ENCODE data around the gene GPATCH1. TPM values are rescaled to one million over a fixed set of nuclear protein-coding genes. Genes with fewer than 3 reads are reported as not detected.

Gene GPATCH1
- total and polyA plus RNA-seq, 2 of the 13 experiments (the other 11 are each of a cell fraction or from before 2014, with no cell fraction given), result 6.8 to 6.9 TPM

DNA sequence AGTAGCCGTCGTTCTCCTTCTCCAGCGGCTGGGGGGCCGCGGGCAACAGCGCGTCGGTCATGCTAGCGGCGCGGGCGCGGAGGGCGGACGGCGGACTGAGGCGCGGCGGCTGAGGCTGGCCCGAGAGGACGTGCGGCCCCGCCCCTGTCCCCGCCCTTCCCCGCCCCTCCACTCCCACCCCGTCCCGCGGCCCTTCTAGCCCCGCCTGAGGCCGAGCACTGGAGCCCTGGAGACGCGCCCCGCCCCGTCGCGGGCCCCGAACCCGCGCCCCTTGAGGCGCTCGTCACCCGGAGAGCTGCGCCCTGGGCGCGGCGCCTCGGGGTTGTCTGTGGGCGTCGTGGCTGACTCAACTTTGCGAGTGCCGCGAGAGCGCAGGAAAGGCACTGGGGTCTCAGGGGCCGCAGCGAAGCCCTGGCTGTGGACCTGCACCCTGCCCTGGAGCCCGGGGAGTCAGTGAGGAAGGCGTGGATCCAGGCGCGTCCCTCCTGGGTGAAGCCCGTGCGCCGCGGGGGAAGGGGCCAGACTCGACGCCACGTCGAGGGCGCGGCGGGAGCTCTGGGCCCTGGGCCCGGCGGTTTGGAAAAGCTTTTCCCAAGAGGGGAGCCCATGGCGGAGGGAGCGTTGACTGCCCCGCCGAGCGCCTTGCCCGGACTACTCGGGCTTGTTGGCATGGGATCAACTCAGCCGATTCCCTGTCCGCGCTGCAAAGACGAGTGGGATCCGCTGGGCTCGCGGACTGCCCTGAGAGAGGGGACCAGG lies 16.0 kb upstream of the GPATCH1 start, which contains the start of gene RHPN2 (continued):
- TF ChIP-seq, protein P1, sequence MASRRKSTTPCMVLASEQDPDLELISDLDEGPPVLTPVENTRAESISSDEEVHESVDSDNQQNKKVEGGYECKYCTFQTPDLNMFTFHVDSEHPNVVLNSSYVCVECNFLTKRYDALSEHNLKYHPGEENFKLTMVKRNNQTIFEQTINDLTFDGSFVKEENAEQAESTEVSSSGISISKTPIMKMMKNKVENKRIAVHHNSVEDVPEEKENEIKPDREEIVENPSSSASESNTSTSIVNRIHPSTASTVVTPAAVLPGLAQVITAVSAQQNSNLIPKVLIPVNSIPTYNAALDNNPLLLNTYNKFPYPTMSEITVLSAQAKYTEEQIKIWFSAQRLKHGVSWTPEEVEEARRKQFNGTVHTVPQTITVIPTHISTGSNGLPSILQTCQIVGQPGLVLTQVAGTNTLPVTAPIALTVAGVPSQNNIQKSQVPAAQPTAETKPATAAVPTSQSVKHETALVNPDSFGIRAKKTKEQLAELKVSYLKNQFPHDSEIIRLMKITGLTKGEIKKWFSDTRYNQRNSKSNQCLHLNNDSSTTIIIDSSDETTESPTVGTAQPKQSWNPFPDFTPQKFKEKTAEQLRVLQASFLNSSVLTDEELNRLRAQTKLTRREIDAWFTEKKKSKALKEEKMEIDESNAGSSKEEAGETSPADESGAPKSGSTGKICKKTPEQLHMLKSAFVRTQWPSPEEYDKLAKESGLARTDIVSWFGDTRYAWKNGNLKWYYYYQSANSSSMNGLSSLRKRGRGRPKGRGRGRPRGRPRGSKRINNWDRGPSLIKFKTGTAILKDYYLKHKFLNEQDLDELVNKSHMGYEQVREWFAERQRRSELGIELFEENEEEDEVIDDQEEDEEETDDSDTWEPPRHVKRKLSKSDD (CRISPR knock-in tag; IDR thresholded peaks at IDR 0.05; ENCODE audit: low read depth), result 0 out of 2 replicates have a peak, but pooled peaks have one; percentile 29
- no peak for TF ChIP-seq ATRX (CRISPR knock-in tag; IDR thresholded peaks at IDR 0.05; ENCODE audit: borderline replicate concordance)
- no peak for TF ChIP-seq TOPORS (CRISPR knock-in tag; IDR thresholded peaks at IDR 0.05)
- TF ChIP-seq MZF1 (CRISPR knock-in tag; IDR thresholded peaks at IDR 0.05; ENCODE audit: borderline replicate concordance), result no peak
- TF ChIP-seq ZNF749 (CRISPR knock-in tag; IDR thresholded peaks at IDR 0.05; ENCODE audit: borderline replicate concordance), result no peak
- TF ChIP-seq MTF1 (CRISPR knock-in tag; IDR thresholded peaks at IDR 0.05), result no peak
- TF ChIP-seq HOXA9 (CRISPR knock-in tag; IDR thresholded peaks at IDR 0.05; ENCODE audit: borderline replicate concordance), result no peak
- TF ChIP-seq ZNF160 (CRISPR knock-in tag; IDR thresholded peaks at IDR 0.05), result no peak
- no peak for TF ChIP-seq EHMT2 (IDR thresholded peaks at IDR 0.05; ENCODE audit: borderline replicate concordance, low read depth, low read length)
- TF ChIP-seq, protein P2, sequence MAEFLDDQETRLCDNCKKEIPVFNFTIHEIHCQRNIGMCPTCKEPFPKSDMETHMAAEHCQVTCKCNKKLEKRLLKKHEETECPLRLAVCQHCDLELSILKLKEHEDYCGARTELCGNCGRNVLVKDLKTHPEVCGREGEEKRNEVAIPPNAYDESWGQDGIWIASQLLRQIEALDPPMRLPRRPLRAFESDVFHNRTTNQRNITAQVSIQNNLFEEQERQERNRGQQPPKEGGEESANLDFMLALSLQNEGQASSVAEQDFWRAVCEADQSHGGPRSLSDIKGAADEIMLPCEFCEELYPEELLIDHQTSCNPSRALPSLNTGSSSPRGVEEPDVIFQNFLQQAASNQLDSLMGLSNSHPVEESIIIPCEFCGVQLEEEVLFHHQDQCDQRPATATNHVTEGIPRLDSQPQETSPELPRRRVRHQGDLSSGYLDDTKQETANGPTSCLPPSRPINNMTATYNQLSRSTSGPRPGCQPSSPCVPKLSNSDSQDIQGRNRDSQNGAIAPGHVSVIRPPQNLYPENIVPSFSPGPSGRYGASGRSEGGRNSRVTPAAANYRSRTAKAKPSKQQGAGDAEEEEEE (CRISPR knock-in tag; IDR thresholded peaks at IDR 0.05; ENCODE audit: borderline replicate concordance), result no peak
- no peak for TF ChIP-seq HCFC1 (IDR thresholded peaks at IDR 0.05; ENCODE audit: low read depth, low read length)
- TF ChIP-seq, protein P3, sequence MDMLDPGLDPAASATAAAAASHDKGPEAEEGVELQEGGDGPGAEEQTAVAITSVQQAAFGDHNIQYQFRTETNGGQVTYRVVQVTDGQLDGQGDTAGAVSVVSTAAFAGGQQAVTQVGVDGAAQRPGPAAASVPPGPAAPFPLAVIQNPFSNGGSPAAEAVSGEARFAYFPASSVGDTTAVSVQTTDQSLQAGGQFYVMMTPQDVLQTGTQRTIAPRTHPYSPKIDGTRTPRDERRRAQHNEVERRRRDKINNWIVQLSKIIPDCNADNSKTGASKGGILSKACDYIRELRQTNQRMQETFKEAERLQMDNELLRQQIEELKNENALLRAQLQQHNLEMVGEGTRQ (IDR thresholded peaks at IDR 0.05; ENCODE audit: low read depth, low read length), result no peak
- TF ChIP-seq, protein P3 (CRISPR knock-in tag; IDR thresholded peaks at IDR 0.05; ENCODE audit: borderline replicate concordance), result no peak
- TF ChIP-seq, protein P4, sequence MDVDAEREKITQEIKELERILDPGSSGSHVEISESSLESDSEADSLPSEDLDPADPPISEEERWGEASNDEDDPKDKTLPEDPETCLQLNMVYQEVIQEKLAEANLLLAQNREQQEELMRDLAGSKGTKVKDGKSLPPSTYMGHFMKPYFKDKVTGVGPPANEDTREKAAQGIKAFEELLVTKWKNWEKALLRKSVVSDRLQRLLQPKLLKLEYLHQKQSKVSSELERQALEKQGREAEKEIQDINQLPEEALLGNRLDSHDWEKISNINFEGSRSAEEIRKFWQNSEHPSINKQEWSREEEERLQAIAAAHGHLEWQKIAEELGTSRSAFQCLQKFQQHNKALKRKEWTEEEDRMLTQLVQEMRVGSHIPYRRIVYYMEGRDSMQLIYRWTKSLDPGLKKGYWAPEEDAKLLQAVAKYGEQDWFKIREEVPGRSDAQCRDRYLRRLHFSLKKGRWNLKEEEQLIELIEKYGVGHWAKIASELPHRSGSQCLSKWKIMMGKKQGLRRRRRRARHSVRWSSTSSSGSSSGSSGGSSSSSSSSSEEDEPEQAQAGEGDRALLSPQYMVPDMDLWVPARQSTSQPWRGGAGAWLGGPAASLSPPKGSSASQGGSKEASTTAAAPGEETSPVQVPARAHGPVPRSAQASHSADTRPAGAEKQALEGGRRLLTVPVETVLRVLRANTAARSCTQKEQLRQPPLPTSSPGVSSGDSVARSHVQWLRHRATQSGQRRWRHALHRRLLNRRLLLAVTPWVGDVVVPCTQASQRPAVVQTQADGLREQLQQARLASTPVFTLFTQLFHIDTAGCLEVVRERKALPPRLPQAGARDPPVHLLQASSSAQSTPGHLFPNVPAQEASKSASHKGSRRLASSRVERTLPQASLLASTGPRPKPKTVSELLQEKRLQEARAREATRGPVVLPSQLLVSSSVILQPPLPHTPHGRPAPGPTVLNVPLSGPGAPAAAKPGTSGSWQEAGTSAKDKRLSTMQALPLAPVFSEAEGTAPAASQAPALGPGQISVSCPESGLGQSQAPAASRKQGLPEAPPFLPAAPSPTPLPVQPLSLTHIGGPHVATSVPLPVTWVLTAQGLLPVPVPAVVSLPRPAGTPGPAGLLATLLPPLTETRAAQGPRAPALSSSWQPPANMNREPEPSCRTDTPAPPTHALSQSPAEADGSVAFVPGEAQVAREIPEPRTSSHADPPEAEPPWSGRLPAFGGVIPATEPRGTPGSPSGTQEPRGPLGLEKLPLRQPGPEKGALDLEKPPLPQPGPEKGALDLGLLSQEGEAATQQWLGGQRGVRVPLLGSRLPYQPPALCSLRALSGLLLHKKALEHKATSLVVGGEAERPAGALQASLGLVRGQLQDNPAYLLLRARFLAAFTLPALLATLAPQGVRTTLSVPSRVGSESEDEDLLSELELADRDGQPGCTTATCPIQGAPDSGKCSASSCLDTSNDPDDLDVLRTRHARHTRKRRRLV (CRISPR knock-in tag; IDR thresholded peaks at IDR 0.05), result no peak
- no peak for TF ChIP-seq HNRNPUL1 (IDR thresholded peaks at IDR 0.05; ENCODE audit: low read depth, low read length)
- peak; percentile 65; the same call in 1 of the 2 replicates for TF ChIP-seq ZNF607 (CRISPR knock-in tag; IDR thresholded peaks at IDR 0.05; ENCODE audit: borderline replicate concordance)
